ENCODE measurements around the gene WDR90. TPM values are rescaled to one million over a fixed set of nuclear protein-coding genes. Genes with fewer than 3 reads are reported as not detected.

The WDR90 gene
- polyA plus RNA-seq, 1 donor from 2014 or later, result 32.1 TPM

- TF ChIP-seq SMC3 (conservative IDR thresholded peaks at IDR 0.05; ENCODE audit: poor library complexity) (no peak), RAD21 (conservative IDR thresholded peaks at IDR 0.05) (no peak), MXI1 (conservative IDR thresholded peaks at IDR 0.05; ENCODE audit: poor library complexity, severe bottlenecking) (no peak), CTCF (IDR thresholded peaks at IDR 0.05; ENCODE audit: poor library complexity, severe bottlenecking) (no peak), EZH2 (IDR thresholded peaks at IDR 0.05; ENCODE audit: borderline replicate concordance, insufficient read depth, low read length, poor library complexity, severe bottlenecking) (no peak), TAF1 (IDR thresholded peaks at IDR 0.05; ENCODE audit: low read depth) (no peak), REST (IDR thresholded peaks at IDR 0.05; ENCODE audit: borderline replicate concordance) (no peak), POLR2AphosphoS5 (IDR thresholded peaks at IDR 0.05) (no peak), EP300 (conservative IDR thresholded peaks at IDR 0.05; ENCODE audit: poor library complexity, severe bottlenecking) (no peak)
- Histone ChIP-seq H4K20me1 (ENCODE audit: insufficient read depth) (no peaks in the 10 kb centered on the region), H3K9me3 (ENCODE audit: low read length) (no peaks in the 10 kb centered on the region), H3K9ac (ENCODE audit: low read length) (peak overlapping the region; percentile 77), H3K4me3 (ENCODE audit: low read length) (peak overlapping the region; percentile 82), H3K27me3 (ENCODE audit: insufficient read depth, low read depth, low read length) (no peaks in the 10 kb centered on the region), H3K4me2 (ENCODE audit: low read length) (no peak overlapping the region), H3K36me3 (ENCODE audit: insufficient read depth, low read length) (no peaks in the 10 kb centered on the region), H3K27ac (ENCODE audit: low read length) (no peak overlapping the region), H3F3A (ENCODE audit: insufficient read depth, low read length, poor library complexity, severe bottlenecking) (no peaks in the 10 kb centered on the region), H3K79me2 (replicated peaks; ENCODE audit: insufficient read depth, low read length) (no peaks in the 10 kb centered on the region), H3K9me2 (ENCODE audit: insufficient read depth, low read length) (no peaks in the 10 kb centered on the region), H2AFZ (ENCODE audit: low read depth, low read length) (no peak overlapping the region)
Observed at GRCh38 chr16:640614-641013, 8.6 kb upstream of the WDR90 start.

GRCh38 chr16:641326-642188 is 7.6 kb upstream of the WDR90 start, which contains the start of gene MCRIP2:
MCRIP2 (plus strand) TSS chr16:641828; CDS start chr16:641992, 164 bp downstream.
- peak within 1 kb of the TSS; percentile 20 for H3K27ac ChIP-seq (ENCODE audit: low read length)
- H3K27me3 ChIP-seq (ENCODE audit: insufficient read depth, low read depth, low read length), result no peaks in the 10 kb centered on the region
- no peaks in the 10 kb centered on the region for H3K79me2 ChIP-seq (replicated peaks; ENCODE audit: insufficient read depth, low read length)
- H3K9me2 ChIP-seq (ENCODE audit: insufficient read depth, low read length), result no peaks in the 10 kb centered on the region
- peak within 1 kb of the TSS; percentile 77 for H3K9ac ChIP-seq (ENCODE audit: low read length)
- H3K4me3 ChIP-seq (ENCODE audit: low read length), result peak within 1 kb of the TSS; percentile 82
- no peaks in the 10 kb centered on the region for H3K9me3 ChIP-seq (ENCODE audit: low read length)
- TF ChIP-seq RAD21 (conservative IDR thresholded peaks at IDR 0.05), result no peak
- peak; percentile 23 for TF ChIP-seq EP300 (conservative IDR thresholded peaks at IDR 0.05; ENCODE audit: poor library complexity, severe bottlenecking)
- peak; percentile 81 for TF ChIP-seq MXI1 (conservative IDR thresholded peaks at IDR 0.05; ENCODE audit: poor library complexity, severe bottlenecking)
- peak; percentile 71 for TF ChIP-seq POLR2AphosphoS5 (IDR thresholded peaks at IDR 0.05)
- TF ChIP-seq CTCF (IDR thresholded peaks at IDR 0.05; ENCODE audit: poor library complexity, severe bottlenecking), result no peak
- peak; percentile 28 for TF ChIP-seq REST (IDR thresholded peaks at IDR 0.05; ENCODE audit: borderline replicate concordance)
- TF ChIP-seq SMC3 (conservative IDR thresholded peaks at IDR 0.05; ENCODE audit: poor library complexity), result peak; percentile 16
- TF ChIP-seq TAF1 (IDR thresholded peaks at IDR 0.05; ENCODE audit: low read depth), result no peak
- TF ChIP-seq EZH2 (IDR thresholded peaks at IDR 0.05; ENCODE audit: borderline replicate concordance, insufficient read depth, low read length, poor library complexity, severe bottlenecking), result no peak
- no peaks in the 10 kb centered on the region for H3K36me3 ChIP-seq (ENCODE audit: insufficient read depth, low read length)
- peak within 1 kb of the TSS; percentile 70 for H3K4me2 ChIP-seq (ENCODE audit: low read length)
- no peak within 1 kb of the TSS for H2AFZ ChIP-seq (ENCODE audit: low read depth, low read length)
- H4K20me1 ChIP-seq (ENCODE audit: insufficient read depth), result no peaks in the 10 kb centered on the region
- H3F3A ChIP-seq (ENCODE audit: insufficient read depth, low read length, poor library complexity, severe bottlenecking), result no peaks in the 10 kb centered on the region

Measured in neural cell (in vitro differentiated cells).